PC-3 (cell line): ENCODE data around the gene NHLH2.

ENCODE experiments used
- EZH2 ChIP-seq: fragments of 300-600 bp; sonication (generic); IDR thresholded peaks from one replicate; pipeline ENCODE4 v1.6.1; 2017; ENCODE audit warnings: antibody characterized with exemption, mild to moderate bottlenecking, low read length; ENCODE audit not compliant: unreplicated experiment
- EZH2phosphoT487 ChIP-seq: fragments of 300-600 bp; sonication (generic); IDR thresholded peaks from 2 replicates; pipeline ENCODE4 v1.6.1; 2018; ENCODE audit warnings: mild to moderate bottlenecking, antibody characterized with exemption, low read length, borderline replicate concordance
- TF ChIP-seq, protein P1 (sequence below): fragments of 300-600 bp; sonication (generic); conservative IDR thresholded peaks from 2 replicates; pipeline ENCODE4 v1.5.1; 2017; ENCODE audit warnings: antibody characterized with exemption, low read depth, mild to moderate bottlenecking, low read length

DNA sequence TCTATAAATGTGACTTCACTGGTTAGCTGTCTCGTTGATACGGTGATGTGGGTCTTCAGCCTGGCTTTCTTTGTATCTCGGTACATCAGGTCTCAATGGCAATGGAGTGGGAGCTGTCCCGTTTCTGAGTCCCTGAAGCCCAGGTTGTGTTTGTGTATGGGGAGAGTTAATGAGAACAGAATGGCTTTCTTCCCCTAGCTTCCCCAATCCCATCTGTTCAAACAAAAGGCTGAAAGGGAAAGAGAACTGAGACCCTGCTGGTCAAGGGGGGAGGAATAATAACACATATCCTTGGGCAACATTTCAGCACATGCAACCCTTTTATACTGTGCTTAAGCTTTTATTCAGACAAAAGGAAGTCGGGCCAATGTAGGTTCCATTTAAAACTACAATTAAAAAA lies 44.0 kb downstream of the NHLH2 start:
- TF ChIP-seq, protein P1, sequence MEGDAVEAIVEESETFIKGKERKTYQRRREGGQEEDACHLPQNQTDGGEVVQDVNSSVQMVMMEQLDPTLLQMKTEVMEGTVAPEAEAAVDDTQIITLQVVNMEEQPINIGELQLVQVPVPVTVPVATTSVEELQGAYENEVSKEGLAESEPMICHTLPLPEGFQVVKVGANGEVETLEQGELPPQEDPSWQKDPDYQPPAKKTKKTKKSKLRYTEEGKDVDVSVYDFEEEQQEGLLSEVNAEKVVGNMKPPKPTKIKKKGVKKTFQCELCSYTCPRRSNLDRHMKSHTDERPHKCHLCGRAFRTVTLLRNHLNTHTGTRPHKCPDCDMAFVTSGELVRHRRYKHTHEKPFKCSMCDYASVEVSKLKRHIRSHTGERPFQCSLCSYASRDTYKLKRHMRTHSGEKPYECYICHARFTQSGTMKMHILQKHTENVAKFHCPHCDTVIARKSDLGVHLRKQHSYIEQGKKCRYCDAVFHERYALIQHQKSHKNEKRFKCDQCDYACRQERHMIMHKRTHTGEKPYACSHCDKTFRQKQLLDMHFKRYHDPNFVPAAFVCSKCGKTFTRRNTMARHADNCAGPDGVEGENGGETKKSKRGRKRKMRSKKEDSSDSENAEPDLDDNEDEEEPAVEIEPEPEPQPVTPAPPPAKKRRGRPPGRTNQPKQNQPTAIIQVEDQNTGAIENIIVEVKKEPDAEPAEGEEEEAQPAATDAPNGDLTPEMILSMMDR, result no peak
- TF ChIP-seq EZH2 (no peak), EZH2phosphoT487 (no peak)
